GM20000 (cell line): Measurements from ENCODE around the gene ECM1.

ENCODE experiments used
- DNase-seq: peaks from one replicate; pipeline ENCODE4 v3.0.0; 2012; ENCODE audit warnings: low spot score
- TF ChIP-seq, protein P1 (sequence below): IDR thresholded peaks from 2 replicates; pipeline ENCODE4 v1.5.1; 2012; ENCODE audit warnings: mild to moderate bottlenecking, control low read depth; ENCODE audit errors: extremely low read depth, missing control alignments

ECM1 gene

DNA sequence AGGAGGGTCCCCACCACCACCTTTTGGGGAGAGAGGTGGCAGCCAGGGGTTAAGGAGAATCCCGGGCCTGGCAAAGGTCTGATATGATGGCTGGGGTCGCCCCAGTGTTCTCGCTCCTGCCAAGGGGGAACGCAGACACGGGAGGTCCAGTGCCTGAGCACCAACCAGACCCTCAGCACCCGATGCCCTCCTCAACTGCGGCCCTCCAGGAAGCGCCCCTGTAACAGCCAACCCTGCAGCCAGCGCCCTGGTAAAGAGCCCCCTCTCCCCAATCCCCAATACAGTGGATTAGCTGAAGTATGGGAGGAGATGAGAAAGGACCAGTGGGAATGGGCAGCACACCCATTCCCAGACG, 51.7 kb downstream of the ECM1 start:
- no peak for DNase-seq

GRCh38 chr1:150560011-150560438, 52.1 kb downstream of the ECM1 start:
- peak; percentile 89 for DNase-seq
- TF ChIP-seq, protein P1, sequence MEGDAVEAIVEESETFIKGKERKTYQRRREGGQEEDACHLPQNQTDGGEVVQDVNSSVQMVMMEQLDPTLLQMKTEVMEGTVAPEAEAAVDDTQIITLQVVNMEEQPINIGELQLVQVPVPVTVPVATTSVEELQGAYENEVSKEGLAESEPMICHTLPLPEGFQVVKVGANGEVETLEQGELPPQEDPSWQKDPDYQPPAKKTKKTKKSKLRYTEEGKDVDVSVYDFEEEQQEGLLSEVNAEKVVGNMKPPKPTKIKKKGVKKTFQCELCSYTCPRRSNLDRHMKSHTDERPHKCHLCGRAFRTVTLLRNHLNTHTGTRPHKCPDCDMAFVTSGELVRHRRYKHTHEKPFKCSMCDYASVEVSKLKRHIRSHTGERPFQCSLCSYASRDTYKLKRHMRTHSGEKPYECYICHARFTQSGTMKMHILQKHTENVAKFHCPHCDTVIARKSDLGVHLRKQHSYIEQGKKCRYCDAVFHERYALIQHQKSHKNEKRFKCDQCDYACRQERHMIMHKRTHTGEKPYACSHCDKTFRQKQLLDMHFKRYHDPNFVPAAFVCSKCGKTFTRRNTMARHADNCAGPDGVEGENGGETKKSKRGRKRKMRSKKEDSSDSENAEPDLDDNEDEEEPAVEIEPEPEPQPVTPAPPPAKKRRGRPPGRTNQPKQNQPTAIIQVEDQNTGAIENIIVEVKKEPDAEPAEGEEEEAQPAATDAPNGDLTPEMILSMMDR, result peak; percentile 95

More for the DNA sequence above, 51.7 kb downstream of the ECM1 start:
- TF ChIP-seq, protein P1, result no peak

DNA sequence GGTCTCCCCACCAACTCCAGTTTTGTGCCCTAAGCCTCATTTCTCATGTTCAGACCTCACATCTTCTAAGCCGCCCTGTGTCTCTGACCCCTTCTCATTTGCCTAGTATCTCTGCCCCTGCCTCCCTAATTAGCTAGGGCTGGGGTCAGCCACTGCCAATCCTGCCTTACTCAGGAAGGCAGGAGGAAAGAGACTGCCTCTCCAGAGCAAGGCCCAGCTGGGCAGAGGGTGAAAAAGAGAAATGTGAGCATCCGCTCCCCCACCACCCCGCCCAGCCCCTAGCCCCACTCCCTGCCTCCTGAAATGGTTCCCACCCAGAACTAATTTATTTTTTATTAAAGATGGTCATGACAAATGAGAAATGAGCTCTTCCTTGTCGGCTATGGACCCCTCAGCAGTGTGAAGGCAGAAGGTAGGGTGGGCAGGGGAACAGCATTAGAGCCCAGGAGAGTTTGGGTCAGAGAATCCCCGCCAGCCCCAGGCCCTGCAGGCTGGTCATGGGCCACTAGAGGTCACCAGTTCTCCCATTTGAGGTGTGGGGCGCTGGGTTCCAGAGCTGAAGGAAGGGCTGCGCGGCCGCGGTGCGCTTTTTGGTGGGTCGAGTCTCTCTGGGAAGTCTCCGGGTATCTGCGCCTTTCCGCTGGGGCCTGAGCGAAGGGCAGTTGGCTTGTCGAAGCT, 52.8 kb downstream of the ECM1 start:
- TF ChIP-seq, protein P1, result peak; percentile 83
- DNase-seq, result peak; percentile 86

- TF ChIP-seq, protein P1, result no peak
- no peak for DNase-seq
These were observed 53.5 kb downstream of the ECM1 start for GRCh38 chr1:150561254-150561973.

DNA sequence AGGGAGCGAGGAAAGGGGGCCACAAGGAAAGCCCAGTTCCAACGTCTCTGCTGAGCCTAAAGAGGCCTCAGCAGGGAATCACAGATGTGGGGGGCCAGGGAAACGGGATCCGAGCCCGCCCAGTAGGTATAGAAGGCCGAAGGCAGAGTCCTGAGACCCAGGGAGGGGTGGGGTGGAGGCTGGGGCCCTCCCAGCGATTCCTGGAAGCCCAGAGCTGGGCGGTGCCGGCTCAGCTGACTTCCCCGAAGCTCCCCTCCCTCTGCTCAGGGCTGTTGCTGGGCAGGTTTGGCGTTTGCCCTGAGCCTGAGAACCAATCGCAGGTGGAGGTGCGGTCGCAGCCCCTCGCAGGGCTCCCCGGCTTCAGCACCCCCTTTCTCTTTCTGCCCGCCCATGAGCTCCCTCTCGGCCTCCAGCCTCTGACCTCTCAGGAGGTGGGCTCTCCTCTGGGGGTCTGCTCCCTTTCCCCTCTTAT, 54.1 kb downstream of the ECM1 start:
- DNase-seq, result peak; percentile 87
- TF ChIP-seq, protein P1, result no peak

DNA sequence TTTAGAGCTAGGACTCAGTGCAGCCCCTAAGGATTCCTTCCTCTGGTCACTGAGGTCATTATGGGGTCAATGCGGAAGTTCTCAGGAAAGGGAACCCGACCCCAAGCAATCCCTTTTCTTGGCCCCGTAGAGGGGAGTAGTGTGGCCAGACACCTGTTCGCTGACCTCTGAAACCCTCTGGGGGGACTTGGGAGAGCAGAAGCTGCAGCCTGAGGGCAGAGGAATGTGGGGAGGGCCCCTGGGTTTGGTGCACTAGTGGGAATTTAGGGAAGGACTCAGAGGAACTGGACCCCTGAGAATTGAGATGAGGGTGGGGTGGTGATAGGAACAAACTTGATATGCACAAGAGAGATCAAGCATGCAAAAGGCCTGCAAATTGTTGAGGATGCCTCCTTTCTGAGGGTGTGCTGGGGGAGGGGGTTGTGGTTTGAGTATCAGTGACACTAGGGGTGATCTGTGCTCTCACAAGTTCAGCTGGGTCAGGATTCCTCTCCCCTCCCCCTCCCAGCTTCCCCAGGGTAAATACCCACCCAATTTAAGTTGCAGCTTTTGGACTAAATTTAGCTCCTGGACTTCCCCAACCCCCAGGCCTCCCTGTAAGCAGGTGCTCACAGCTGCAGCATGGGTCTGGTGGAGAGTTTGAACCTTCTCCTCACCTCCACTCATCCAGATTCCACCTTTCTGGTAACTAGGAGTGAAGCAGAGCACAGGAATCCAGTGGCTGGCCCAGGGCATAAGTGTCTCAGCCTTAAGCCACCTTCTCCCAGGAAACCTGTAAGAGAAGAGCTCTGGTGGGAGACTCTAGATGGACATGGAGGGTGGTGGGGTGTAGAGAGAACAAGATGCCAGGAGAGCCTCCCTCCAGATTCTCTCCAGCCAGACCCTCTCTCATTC, 54.8 kb downstream of the ECM1 start:
- TF ChIP-seq, protein P1, result no peak
- peak; percentile 87 for DNase-seq
